ENCODE measurements around the gene POLD4.
"Not testable (repeated sequence)": the region's sequence is repeated elsewhere in the genome, so short reads cannot be mapped to it uniquely, and the experiment has no call there.

POLD4 gene

DNA sequence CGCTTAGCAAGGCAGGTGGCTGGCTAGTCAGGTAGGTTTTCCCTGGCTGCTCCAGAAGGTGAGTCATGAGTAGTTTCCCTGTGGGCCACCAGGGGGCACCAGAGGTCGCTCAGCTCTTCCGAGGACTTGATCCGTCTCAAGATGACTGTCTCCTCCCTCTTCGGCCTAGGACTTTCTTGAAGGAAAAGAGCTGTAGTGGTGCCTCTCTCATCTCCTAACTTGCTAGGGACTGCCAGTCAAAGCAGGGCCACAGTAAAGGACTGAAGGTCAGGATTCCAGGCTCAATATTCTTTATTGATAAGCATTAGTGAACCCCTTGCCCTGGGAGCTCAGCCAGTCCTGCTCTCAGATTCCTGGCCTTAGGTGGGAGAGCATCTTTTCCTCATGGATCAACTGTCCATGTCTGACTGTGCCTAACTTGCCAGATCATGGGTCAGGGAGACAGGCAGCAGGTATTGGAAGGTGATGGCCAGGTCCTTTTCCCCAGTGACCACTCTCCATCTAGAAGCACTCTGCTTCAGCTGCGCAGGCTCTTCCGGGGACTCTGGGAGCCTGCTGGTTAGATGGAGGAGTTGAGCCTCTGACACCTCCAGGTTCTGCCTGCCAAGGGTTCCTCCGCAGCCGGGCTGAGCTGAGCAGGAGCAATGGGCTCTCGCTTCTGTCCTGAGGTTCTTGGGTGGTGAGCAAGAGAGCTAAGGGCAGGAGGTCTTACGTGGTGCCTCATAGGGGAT, 1.9 kb downstream of the POLD4 start:
- DNase-seq = peak; percentile 74

GRCh38 chr11:67349928-67350465, 3.3 kb downstream of the POLD4 start:
- no peak for DNase-seq

- DNase-seq = no peak
These were observed 3.9 kb downstream of the POLD4 start for GRCh38 chr11:67349457-67349856.

DNA sequence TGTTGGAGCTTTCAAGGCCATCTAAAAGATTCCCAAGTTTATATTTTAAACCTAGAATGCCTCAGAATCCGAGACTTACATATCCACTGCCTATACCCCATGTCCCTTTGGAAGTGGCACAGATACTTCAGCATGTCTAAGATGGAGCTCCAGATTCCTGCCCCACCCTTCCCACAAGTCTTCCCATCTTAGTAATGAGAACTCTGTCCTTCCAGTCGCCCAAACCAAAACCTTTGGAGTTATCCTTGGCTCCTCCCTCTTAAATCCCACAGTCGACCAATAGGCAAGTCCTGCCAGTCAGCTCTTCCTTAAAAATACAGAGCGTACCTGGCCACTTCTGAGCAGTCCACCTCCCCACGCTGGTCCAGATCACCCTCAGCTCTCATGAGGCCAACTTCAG, 4.3 kb downstream of the POLD4 start:
- DNase-seq = no peak

DNA sequence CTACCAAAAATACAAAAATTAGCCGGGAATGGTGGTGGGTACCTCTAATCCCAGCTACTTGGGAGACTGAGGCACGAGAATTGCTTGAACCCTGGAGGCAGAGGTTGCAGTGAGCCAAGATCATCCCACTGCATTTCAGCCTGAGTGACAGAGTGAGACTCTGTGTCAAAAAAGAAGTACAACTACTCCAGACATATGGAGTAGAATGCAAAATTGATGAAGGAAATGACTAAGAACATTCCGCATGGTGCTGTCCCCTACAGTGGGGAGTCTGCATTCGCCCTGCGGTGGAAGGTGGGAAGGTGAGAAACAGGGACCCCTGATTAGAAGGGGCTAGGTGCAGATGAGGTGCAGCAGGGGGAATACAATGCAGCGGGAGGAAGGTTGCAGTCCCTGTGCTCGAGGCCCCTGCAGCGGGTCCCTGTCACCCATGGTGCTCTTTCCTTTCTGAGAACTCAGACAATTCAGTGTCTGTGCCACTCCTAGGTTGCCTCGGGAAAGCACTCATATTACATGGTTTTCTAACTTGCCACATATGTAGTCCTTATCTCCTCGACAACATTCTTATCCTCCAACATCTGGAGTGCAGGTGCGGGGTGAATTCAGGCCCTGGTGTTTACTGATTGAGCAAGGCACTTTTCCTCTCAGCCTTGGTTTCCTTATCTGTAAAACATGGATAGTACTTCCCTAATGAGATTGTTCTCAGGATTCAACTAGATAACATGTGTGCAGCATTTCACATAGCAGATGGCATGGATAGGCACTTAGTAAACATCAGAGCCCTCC, 5.2 kb downstream of the POLD4 start:
- no peak for DNase-seq

DNA sequence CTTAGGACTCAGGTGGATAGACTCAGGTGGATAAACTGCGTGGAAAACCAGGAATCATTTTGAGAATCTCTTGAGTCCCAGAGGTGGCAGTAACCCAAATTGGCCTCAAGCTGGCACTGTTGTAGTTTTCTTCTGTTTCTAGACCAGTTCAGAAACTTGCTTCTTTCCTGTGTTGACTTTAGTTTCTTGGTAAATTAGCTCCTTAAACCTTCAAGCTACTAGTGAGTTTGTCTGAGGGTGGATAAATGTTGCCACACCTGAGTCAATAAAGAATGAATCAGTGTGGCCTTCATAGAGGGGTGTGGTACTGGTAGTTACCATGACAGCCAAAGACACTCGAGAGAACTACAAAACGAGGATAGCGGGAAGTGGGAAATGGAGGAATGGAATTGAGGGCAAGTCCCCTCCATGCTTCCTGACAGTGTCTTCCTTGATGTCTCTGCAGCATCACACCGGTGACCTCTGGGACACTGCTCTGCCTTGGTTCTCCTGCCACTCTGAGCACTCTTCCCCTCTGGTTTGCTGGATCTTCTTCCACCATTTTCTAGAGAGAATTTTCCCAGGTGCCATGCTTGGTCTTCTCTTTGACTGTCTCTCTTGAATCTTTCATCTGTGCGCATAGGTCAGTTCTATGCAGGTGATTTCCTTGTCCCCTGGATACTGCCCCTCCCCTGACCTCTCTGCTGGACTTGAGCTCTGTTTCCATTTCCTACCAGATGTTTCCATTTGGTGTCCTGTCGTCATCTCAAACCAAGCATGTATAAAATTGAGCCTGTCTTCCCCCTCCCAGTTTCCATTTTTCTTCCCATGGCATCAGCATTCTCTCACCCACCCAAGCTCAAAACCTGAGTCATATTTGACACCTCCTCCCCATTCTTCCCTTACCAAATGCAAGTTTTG, 7.2 kb downstream of the POLD4 start:
- DNase-seq = peak; percentile 47

DNA sequence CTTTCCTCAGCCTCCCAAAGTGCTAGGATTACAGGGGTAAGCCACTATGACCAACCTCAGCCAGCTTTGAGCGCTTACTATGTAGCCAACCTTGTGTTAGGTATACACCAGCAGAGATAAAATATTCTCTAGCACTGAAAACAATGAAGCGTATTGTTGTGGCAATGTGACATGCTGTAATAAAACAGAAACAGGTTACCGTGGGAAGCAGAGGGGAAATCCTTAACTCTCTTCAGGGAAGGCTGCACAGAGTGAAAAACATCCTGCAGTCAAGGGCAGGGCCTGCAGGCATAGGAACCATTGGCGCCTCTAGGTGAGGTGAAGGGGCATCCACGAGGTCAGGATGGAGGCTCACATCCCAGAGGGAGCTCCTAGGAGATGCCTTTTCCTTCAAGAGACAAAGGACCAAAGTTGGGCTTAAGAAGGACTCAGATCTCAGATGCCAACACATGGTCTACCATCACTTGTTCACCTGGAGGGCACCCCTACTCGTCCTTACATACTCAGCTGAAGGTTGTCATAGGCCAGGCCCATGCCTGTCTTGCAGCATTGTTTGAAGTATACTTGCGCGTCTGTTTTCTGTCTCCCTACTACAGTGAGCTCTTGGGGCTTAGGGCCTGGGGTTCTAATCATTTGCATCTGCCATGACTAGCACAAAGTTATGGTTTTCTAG, 8.0 kb downstream of the POLD4 start:
- no peak for DNase-seq

DNA sequence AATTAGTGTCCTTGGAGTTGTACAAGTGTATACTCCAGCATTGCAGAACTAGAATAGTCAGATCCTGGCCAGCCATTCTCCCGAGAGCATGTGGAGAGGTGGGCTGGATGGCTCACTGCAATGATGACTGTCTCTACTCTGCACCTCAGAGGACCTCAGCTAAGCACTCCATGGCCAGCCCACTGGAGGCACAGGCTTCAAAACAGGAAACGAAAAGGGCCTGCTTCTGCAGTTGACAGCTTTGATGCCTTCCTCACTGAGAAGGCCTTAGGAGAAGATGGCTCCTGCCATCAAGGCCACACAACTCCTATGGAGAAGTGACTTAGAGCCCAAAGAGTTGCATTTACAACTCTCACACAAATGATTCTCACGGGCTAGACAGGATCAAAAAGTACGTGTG, 9.1 kb downstream of the POLD4 start:
- no peak for DNase-seq

GRCh38 chr11:67337257-67337656, 16.1 kb downstream of the POLD4 start:
- no peak for DNase-seq

- no peak for DNase-seq
These were observed 21.2 kb downstream of the POLD4 start for GRCh38 chr11:67332081-67332691.

DNA sequence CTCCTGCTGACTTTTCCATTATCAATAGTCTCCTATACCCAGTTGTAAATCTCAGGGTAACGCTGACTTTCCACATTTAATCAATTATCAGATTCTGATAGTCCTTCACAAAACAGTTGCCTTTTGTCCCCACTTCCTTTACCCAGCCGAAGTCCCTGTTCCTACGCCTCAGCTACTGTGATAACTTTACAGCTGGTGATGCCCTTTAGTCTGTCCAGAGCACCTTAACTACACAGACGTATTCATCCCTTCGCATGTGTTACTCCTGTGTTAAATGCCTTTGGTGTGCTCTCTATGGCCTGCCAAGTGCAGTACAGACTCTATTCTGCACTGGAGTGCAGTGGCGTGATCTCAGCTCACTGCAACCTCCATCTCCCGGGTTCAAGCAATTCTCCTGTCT, 29.8 kb downstream of the POLD4 start:
- DNase-seq = no peak

DNA sequence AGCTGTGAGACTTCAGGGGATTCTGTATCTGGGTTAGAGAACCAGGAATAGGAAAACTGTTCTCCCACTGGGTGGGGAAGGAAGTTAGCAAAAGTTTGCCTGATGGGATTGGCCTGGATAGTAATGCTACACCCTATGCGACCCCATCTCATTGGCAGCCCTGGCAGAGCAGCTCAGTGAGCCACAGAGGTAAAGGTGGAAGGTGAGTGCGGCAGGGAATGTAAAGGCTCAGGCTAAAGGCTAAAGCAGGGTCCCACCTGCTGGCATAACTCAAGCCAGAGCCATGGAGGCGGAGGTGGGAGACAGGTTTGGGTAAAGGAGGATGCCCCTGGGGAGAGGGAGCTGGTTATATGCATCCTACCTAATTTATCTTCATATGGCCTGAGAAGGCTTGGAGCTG, 31.3 kb downstream of the POLD4 start:
- DNase-seq = no peak

DNA sequence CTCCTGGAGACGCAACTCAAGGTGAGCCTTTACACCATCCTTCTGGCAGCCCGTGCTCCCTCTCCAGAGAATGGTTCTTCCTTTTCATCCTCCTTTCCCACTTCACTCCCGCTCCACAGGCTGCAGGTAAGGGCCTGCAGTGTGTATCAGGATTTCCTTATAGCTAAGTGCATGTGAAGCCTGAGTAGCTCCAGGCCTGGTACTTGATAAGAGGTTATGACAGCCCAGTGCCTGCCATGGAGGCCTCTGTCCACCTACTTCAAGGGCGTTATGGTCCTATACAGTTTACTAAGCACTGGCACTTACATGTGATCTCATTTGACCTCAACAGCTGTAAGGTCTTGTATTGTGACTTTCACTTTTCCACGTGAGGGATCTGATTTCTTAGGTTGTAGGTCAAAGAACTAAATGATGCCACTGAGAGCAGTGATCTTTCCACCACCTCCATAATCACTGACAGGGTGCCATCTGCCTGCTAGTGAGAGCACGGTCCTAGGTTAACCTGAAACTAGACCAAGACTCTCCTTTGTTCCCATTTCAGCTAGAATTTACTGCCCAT, 32.0 kb downstream of the POLD4 start:
- DNase-seq = no peak

GRCh38 chr11:67320691-67321090, 32.7 kb downstream of the POLD4 start:
- no peak for DNase-seq

GRCh38 chr11:67320011-67320410, 33.3 kb downstream of the POLD4 start:
- DNase-seq = no peak

DNA sequence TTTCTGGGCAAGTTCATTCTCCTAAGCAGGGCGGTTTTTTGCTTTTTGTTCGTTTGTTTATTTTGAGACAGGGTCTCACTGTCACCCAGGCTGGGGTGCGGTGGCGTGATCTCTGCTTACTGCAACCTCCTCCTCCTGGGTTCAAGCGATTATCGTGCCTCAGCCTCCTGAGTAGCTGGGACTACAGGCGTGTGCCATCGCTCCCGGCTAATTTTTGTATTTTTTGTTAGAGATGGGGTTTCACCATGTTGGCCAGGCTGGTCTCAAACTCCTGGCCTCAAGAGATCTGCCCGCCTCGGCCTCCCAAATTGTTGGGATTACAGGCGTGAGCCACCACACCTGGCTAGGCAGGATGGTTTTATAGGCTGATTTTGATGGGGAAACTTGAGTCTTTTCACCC, 34.5 kb downstream of the POLD4 start:
- DNase-seq = not testable (repeated sequence)

- peak; percentile 83 for DNase-seq
These were observed 35.3 kb downstream of the POLD4 start for GRCh38 chr11:67317888-67318555.

- peak; percentile 99 for DNase-seq
These were observed 36.0 kb downstream of the POLD4 start for GRCh38 chr11:67317205-67317887.

- DNase-seq = no peak
These were observed 36.5 kb downstream of the POLD4 start for GRCh38 chr11:67316882-67317204.

DNA sequence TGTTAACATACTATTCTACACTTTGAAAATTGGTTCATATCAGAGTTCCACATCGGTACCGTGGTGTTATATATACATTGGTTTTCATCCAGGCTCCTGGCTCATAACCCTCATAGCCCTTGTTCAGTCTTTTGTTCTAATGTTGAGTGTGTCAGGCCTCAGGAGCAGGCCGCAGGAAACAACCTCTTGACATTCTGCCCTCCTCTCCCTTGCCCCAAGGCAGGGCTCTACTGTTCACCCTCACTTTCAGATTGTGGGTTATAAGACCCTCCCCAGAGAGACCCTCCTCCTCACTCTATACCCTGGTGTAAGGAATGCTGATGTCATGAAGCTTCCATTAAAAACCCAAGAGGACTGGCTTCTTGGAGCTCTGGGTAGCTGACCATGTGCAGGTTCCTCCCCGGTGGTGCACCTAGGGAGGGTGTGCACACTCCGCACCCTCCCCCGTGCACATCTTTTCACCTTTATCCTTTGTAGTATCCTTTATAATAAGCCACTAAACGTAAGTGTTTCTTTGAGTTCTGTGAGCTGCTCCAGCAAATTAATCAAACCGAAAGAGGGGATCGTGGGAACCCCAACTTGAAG, 37.9 kb downstream of the POLD4 start:
- DNase-seq = no peak
